Measurements from ENCODE around the gene KRT6A. TPM values are rescaled to one million over a fixed set of nuclear protein-coding genes. Genes with fewer than 3 reads are reported as not detected.

KRT6A gene
- total and polyA plus RNA-seq, 9 of the 15 experiments (the other 6 are each of a cell fraction or from before 2014, with no cell fraction given) = 0.26 TPM; not detected in 8

DNA sequence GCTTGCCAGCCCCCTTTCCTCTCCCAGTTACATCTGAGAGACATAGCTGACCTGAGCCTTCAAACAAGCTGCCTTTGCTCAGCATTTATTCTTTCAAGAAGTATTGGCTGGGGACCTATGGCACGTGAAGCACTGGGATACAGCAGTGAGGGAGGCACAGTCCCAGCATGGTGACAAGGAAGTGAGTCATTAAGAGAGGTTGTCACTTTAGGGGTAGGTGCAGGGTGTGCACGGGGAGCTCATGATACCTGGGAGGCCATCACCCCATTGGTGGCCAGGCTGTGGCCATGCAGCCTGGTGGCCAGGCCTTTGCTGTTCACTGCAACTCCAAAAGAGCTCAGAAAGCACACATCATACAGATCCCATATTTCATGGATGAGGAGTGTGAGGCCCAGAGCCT lies 53.2 kb downstream of the KRT6A start (continued):
- TF ChIP-seq, protein P1, sequence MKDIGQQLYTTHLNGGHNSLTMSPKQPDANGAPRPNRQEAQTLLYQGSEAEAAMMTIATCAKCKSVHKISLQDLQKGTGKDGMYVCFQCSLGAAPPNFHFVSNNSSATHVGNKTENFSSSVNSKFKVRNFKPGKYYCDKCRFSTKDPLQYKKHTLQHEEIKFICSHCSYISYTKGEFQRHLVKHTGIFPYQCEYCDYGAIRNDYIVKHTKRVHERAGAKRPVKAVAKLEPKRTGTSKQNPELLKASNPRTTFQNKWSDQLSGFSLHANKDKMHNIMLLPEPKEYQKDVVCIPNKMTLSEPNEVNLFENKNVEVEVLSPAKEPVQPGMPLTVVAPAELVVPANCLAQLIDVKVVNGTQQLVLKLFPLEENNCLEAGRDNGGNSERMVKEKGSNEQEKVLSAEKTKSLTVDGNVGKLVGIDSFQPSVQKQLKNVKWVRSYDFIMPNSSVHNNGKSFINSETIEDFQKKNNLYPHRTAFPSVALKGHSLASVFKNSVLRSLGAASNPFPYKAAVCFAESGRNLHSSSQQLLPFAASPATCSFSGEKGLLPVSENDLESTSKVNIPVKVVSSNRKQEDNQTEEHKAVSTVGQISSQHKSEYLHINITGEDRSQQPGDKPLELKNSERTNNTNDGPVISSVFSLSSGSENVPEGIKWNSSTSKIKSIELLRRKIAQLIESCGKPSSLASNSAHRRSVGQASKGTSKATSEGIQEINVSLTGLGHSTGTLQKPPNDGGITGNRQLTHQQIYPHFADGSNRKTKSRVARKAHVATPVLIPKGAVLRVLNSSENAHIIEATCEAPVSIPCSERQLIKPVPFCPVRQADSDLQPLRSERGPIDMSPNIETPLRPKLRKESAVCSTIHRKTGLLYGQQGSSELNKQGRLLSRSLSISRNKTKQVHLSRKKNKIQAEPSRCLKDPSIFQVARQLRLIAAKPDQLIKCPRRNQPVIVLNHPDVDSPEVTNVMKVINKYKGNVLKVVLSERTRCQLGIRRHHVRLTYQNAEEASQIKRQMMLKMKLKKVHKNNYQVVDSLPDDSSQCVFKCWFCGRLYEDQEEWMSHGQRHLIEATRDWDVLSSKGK (CRISPR knock-in tag; IDR thresholded peaks at IDR 0.05) = no peak

DNA sequence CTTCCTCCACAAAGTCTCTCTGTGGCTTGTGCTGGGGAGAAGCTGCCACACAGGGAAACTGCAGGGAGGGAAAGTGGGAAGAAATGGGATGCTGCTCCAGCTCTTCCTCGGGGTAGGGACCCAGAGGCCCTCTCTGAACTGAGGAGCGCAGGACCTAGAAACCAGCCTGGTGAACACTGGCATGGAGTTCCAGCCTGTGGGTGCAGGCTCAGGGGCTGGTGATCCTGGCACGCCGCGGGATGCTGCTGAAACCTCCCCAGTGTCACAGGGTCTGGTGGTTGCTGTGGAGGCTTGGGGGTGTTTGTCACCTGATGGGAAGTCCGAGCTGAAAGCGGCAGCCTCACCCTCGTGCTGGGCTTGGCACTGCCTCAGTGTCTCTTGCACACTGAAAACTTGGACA lies 53.6 kb downstream of the KRT6A start:
- no peaks in the 10 kb centered on the region for H3K9me3 ChIP-seq (replicated peaks; ENCODE audit: control insufficient read depth, insufficient read depth, low read depth, low read length)
- H3K36me3 ChIP-seq (ENCODE audit: control insufficient read depth, insufficient read depth, low read length) = no peaks in the 10 kb centered on the region
- H2AFZ ChIP-seq (ENCODE audit: low read depth, low read length) = no peak overlapping the region
- H3K4me3 ChIP-seq = no peak overlapping the region
- in situ Hi-C loops (cut with MboI) (no loop called here), intact Hi-C loops (cut with micrococcal nuclease) (no loop called here)
- no TSS peak for BruUV-seq (replicated peaks)
- no peak for DNase-seq (ENCODE audit: extremely low read depth in 1 of 4, low spot score in 3 of 4)
- no peak overlapping the region for H3K27ac ChIP-seq (ENCODE audit: extremely low read depth, low read depth, low read length)
- 4% methylated on average over 8 of the region's 8 CpGs for WGBS (ENCODE audit: insufficient coverage, low coverage, missing lambda C conversion rate)
- no peak overlapping the region for H3K9ac ChIP-seq (ENCODE audit: insufficient read depth in 1 of 2, low read depth in 2 of 2, low read length in 2 of 2)
- POLR2A ChIA-PET = interaction anchor here (1.2 to 1.3 kb wide), 2 partner anchors 10 to 13 kb away, joined by 3 to 4 read pairs; no protein-coding TSS in a partner anchor
- ATAC-seq = no peak
- no peak for TF ChIP-seq MAZ (CRISPR knock-in tag; conservative IDR thresholded peaks at IDR 0.05 in 1 of 2, IDR thresholded peaks at IDR 0.05 in 1 of 2)
- no peak for TF ChIP-seq HNRNPK (IDR thresholded peaks at IDR 0.05; ENCODE audit: low read depth, low read length, poor library complexity, severe bottlenecking)
- no peak for TF ChIP-seq U2AF2 (optimal IDR thresholded peaks at IDR 0.05; ENCODE audit: low read depth, low read length)
- no peak for TF ChIP-seq SREBF1 (IDR thresholded peaks at IDR 0.05; ENCODE audit: borderline replicate concordance, low read depth, low read length)
- TF ChIP-seq ATF1 (CRISPR knock-in tag; IDR thresholded peaks at IDR 0.05) = no peak
- TF ChIP-seq ATF1 (tag; IDR thresholded peaks at IDR 0.05) = no peak
- no peak for TF ChIP-seq ETS2 (tag; IDR thresholded peaks at IDR 0.05; ENCODE audit: borderline replicate concordance, poor library complexity, severe bottlenecking)
- TF ChIP-seq ZNF224 (CRISPR knock-in tag; IDR thresholded peaks at IDR 0.05) = no peak
- TF ChIP-seq HDAC6 (IDR thresholded peaks at IDR 0.05; ENCODE audit: low read depth, low read length) = no peak
- TF ChIP-seq RBM17 (IDR thresholded peaks at IDR 0.05; ENCODE audit: borderline replicate concordance, low read depth, low read length) = no peak
- TF ChIP-seq MAX (CRISPR knock-in tag; IDR thresholded peaks at IDR 0.05) = no peak
- FAIRE-seq = no peak
- H3K79me2 ChIP-seq (ENCODE audit: control insufficient read depth, insufficient read depth, low read length) = no peaks in the 10 kb centered on the region
- H3K4me2 ChIP-seq (ENCODE audit: insufficient read depth, low read length) = no peak overlapping the region
- CTCF ChIA-PET (ENCODE audit: low intra/inter-chr PET ratio) = no interaction called here
- no peaks in the 10 kb centered on the region for H4K20me1 ChIP-seq (replicated peaks; ENCODE audit: control insufficient read depth, insufficient read depth, low read length)
- H3K27me3 ChIP-seq (ENCODE audit: control insufficient read depth in 2 of 2, insufficient read depth in 2 of 2, low read length in 2 of 2) = peaks cover 0 to 31% of the 10 kb centered on the region in 2 experiments
- H3K9me1 ChIP-seq (ENCODE audit: control insufficient read depth, insufficient read depth, low read length) = no peaks in the 10 kb centered on the region
- no peaks in the 10 kb centered on the region for H3K4me1 ChIP-seq (replicated peaks in 1 of 2; ENCODE audit: control insufficient read depth in 2 of 2, insufficient read depth in 2 of 2, low read length in 2 of 2)
